Measurements from ENCODE around the gene KIR2DL4.
"Not testable (repeated sequence)": the region's sequence is repeated elsewhere in the genome, so short reads cannot be mapped to it uniquely, and the experiment has no call there.

KIR2DL4 gene

GRCh38 chr19:54769646-54770045, 33.8 kb upstream of the KIR2DL4 start, which contains the start of gene KIR2DL1:
KIR2DL1 (plus strand) TSS chr19:54769793; CDS start chr19:54769851, 58 bp downstream.
- WGBS (ENCODE audit: extremely low coverage, insufficient coverage, low lambda C conversion rate): no CpG with 5 or more reads among the region's 15 CpGs
- H2AK5ac ChIP-seq (ENCODE audit: low read length); H3K4me3 ChIP-seq (ENCODE audit: low read length); H3K4ac ChIP-seq (ENCODE audit: low read depth, low read length); H3K79me1 ChIP-seq (ENCODE audit: low read length); H3K9ac ChIP-seq (ENCODE audit: low read length); H3K18ac ChIP-seq (ENCODE audit: low read length); H3K4me2 ChIP-seq (ENCODE audit: low read length); H2BK5ac ChIP-seq (ENCODE audit: low read length); H3K36me3 ChIP-seq (ENCODE audit: control insufficient read depth, insufficient read depth, low read length); H2BK120ac ChIP-seq (ENCODE audit: low read depth, low read length); H2BK15ac ChIP-seq (replicated peaks; ENCODE audit: low read depth); H3K27me3 ChIP-seq (ENCODE audit: insufficient read depth, low read length, poor library complexity); H3K79me2 ChIP-seq (ENCODE audit: control insufficient read depth, insufficient read depth, low read length); H4K5ac ChIP-seq (ENCODE audit: low read length); DNase-seq; H4K8ac ChIP-seq (ENCODE audit: low read depth, low read length); H3K56ac ChIP-seq (ENCODE audit: low read length); H3K23ac ChIP-seq (ENCODE audit: low read length); H3K4me1 ChIP-seq (ENCODE audit: control insufficient read depth, low read depth, low read length); H3K27ac ChIP-seq (ENCODE audit: low read depth, low read length): not testable (repeated sequence)

GRCh38 chr19:54770511-54770910, 32.9 kb upstream of the KIR2DL4 start:
- not testable (repeated sequence) for H2BK120ac ChIP-seq (ENCODE audit: low read depth, low read length); H3K79me1 ChIP-seq (ENCODE audit: low read length); H3K4me1 ChIP-seq (ENCODE audit: control insufficient read depth, low read depth, low read length); H3K18ac ChIP-seq (ENCODE audit: low read length); H2BK15ac ChIP-seq (replicated peaks; ENCODE audit: low read depth); H4K8ac ChIP-seq (ENCODE audit: low read depth, low read length); H3K27ac ChIP-seq (ENCODE audit: low read depth, low read length); H3K4ac ChIP-seq (ENCODE audit: low read depth, low read length); H3K79me2 ChIP-seq (ENCODE audit: control insufficient read depth, insufficient read depth, low read length); H2AK5ac ChIP-seq (ENCODE audit: low read length); H2BK5ac ChIP-seq (ENCODE audit: low read length); H3K27me3 ChIP-seq (ENCODE audit: insufficient read depth, low read length, poor library complexity); H3K4me3 ChIP-seq (ENCODE audit: low read length); DNase-seq; H3K36me3 ChIP-seq (ENCODE audit: control insufficient read depth, insufficient read depth, low read length); H4K5ac ChIP-seq (ENCODE audit: low read length); H3K9ac ChIP-seq (ENCODE audit: low read length); H3K56ac ChIP-seq (ENCODE audit: low read length); H3K4me2 ChIP-seq (ENCODE audit: low read length); H3K23ac ChIP-seq (ENCODE audit: low read length)
- WGBS (ENCODE audit: extremely low coverage, insufficient coverage, low lambda C conversion rate): no CpG with 5 or more reads among the region's 4 CpGs

- not testable (repeated sequence) for H3K79me2 ChIP-seq (ENCODE audit: control insufficient read depth, insufficient read depth, low read length); H3K9ac ChIP-seq (ENCODE audit: low read length); H3K27ac ChIP-seq (ENCODE audit: low read depth, low read length); H2AK5ac ChIP-seq (ENCODE audit: low read length); H2BK15ac ChIP-seq (replicated peaks; ENCODE audit: low read depth); H3K79me1 ChIP-seq (ENCODE audit: low read length); H3K36me3 ChIP-seq (ENCODE audit: control insufficient read depth, insufficient read depth, low read length); H3K4me2 ChIP-seq (ENCODE audit: low read length); H3K4me3 ChIP-seq (ENCODE audit: low read length); H2BK120ac ChIP-seq (ENCODE audit: low read depth, low read length); DNase-seq; H4K8ac ChIP-seq (ENCODE audit: low read depth, low read length); H3K56ac ChIP-seq (ENCODE audit: low read length); H3K4me1 ChIP-seq (ENCODE audit: control insufficient read depth, low read depth, low read length); H2BK5ac ChIP-seq (ENCODE audit: low read length); H3K23ac ChIP-seq (ENCODE audit: low read length); H4K5ac ChIP-seq (ENCODE audit: low read length); H3K27me3 ChIP-seq (ENCODE audit: insufficient read depth, low read length, poor library complexity); H3K18ac ChIP-seq (ENCODE audit: low read length); H3K4ac ChIP-seq (ENCODE audit: low read depth, low read length)
- no CpG with 5 or more reads among the region's 15 CpGs for WGBS (ENCODE audit: extremely low coverage, insufficient coverage, low lambda C conversion rate)
These were observed 32.1 kb upstream of the KIR2DL4 start for GRCh38 chr19:54771018-54771960.

- not testable (repeated sequence) for H3K4me2 ChIP-seq (ENCODE audit: low read length); H3K9ac ChIP-seq (ENCODE audit: low read length)
These were observed 30.7 kb upstream of the KIR2DL4 start for GRCh38 chr19:54772666-54773065.

GRCh38 chr19:54775095-54775815, 28.2 kb upstream of the KIR2DL4 start:
- not testable (repeated sequence) for H3K36me3 ChIP-seq (ENCODE audit: control insufficient read depth, insufficient read depth, low read length); H3K79me1 ChIP-seq (ENCODE audit: low read length); H4K8ac ChIP-seq (ENCODE audit: low read depth, low read length); H4K5ac ChIP-seq (ENCODE audit: low read length); H2BK15ac ChIP-seq (replicated peaks; ENCODE audit: low read depth); H3K56ac ChIP-seq (ENCODE audit: low read length); H3K79me2 ChIP-seq (ENCODE audit: control insufficient read depth, insufficient read depth, low read length); H3K23ac ChIP-seq (ENCODE audit: low read length); H3K27ac ChIP-seq (ENCODE audit: low read depth, low read length); H3K4me2 ChIP-seq (ENCODE audit: low read length); H3K9ac ChIP-seq (ENCODE audit: low read length); H2AK5ac ChIP-seq (ENCODE audit: low read length); H3K4me3 ChIP-seq (ENCODE audit: low read length); H2BK5ac ChIP-seq (ENCODE audit: low read length); H3K4me1 ChIP-seq (ENCODE audit: control insufficient read depth, low read depth, low read length); DNase-seq; H2BK120ac ChIP-seq (ENCODE audit: low read depth, low read length); H3K18ac ChIP-seq (ENCODE audit: low read length); H3K4ac ChIP-seq (ENCODE audit: low read depth, low read length); H3K27me3 ChIP-seq (ENCODE audit: insufficient read depth, low read length, poor library complexity)
- no CpG with 5 or more reads among the region's 12 CpGs for WGBS (ENCODE audit: extremely low coverage, insufficient coverage, low lambda C conversion rate)

More at GRCh38 chr19:54772666-54773065, 30.7 kb upstream of the KIR2DL4 start:
- H3K27me3 ChIP-seq (ENCODE audit: insufficient read depth, low read length, poor library complexity); H3K18ac ChIP-seq (ENCODE audit: low read length); H4K5ac ChIP-seq (ENCODE audit: low read length); H3K4me1 ChIP-seq (ENCODE audit: control insufficient read depth, low read depth, low read length); H3K79me2 ChIP-seq (ENCODE audit: control insufficient read depth, insufficient read depth, low read length); H2BK15ac ChIP-seq (replicated peaks; ENCODE audit: low read depth); H3K4me3 ChIP-seq (ENCODE audit: low read length); H3K4ac ChIP-seq (ENCODE audit: low read depth, low read length); H3K79me1 ChIP-seq (ENCODE audit: low read length); H3K23ac ChIP-seq (ENCODE audit: low read length); H2BK5ac ChIP-seq (ENCODE audit: low read length); H2AK5ac ChIP-seq (ENCODE audit: low read length); H4K8ac ChIP-seq (ENCODE audit: low read depth, low read length); H3K36me3 ChIP-seq (ENCODE audit: control insufficient read depth, insufficient read depth, low read length); H3K27ac ChIP-seq (ENCODE audit: low read depth, low read length); DNase-seq; H3K56ac ChIP-seq (ENCODE audit: low read length); H2BK120ac ChIP-seq (ENCODE audit: low read depth, low read length): not testable (repeated sequence)
- no CpG with 5 or more reads among the region's 2 CpGs for WGBS (ENCODE audit: extremely low coverage, insufficient coverage, low lambda C conversion rate)
